OCI-LY1 (cell line): Measurements from ENCODE around the gene TRAT1.

Source experiments
- H2AFZ ChIP-seq: fragments of 200-600 bp; sonication (generic), shearing (Covaris generic); 2 replicates; pipeline ENCODE4 v1.6.0; 2014; ENCODE audit warnings: antibody characterized with exemption, mild to moderate bottlenecking, low read length
- H3F3A ChIP-seq: fragments of 200-600 bp; sonication (generic), shearing (Covaris generic); 2 replicates; pipeline ENCODE4 v1.6.0; 2014; ENCODE audit warnings: mild to moderate bottlenecking, antibody characterized with exemption, low read length, moderate library complexity; ENCODE audit not compliant: insufficient read depth
- H3K27ac ChIP-seq: fragments of 200-600 bp; sonication (generic); 2 replicates; pipeline ENCODE4 v1.5.1; 2014; ENCODE audit warnings: low read length, mixed run types, mild to moderate bottlenecking, low read depth; ENCODE audit not compliant: poor library complexity, severe bottlenecking
- H3K27me3 ChIP-seq: fragments of 200-600 bp; sonication (generic); 2 replicates; pipeline ENCODE4 v1.6.0; 2014; ENCODE audit warnings: antibody characterized with exemption, mild to moderate bottlenecking, low read length, moderate library complexity; ENCODE audit not compliant: insufficient read depth
- H3K36me3 ChIP-seq: fragments of 200-600 bp; sonication (generic); 2 replicates; pipeline ENCODE4 v1.6.1; 2014; ENCODE audit warnings: mild to moderate bottlenecking, antibody characterized with exemption, low read length, moderate library complexity, mixed read lengths; ENCODE audit not compliant: insufficient read depth
- H3K4me1 ChIP-seq: fragments of 200-600 bp; sonication (generic); 2 replicates; pipeline ENCODE4 v1.5.1; 2014; ENCODE audit warnings: mild to moderate bottlenecking, low read length, moderate library complexity; ENCODE audit not compliant: insufficient read depth, severe bottlenecking
- H3K4me2 ChIP-seq: fragments of 200-600 bp; sonication (generic), shearing (Covaris generic); 2 replicates; pipeline ENCODE4 v1.6.1; 2014; ENCODE audit warnings: low read length
- H3K4me3 ChIP-seq: fragments of 200-600 bp; sonication (generic); 2 replicates; pipeline ENCODE4 v1.5.1; 2014; ENCODE audit warnings: low read length, low read depth, mild to moderate bottlenecking, mixed read lengths; ENCODE audit not compliant: poor library complexity, severe bottlenecking
- H3K79me2 ChIP-seq: fragments of 200-600 bp; shearing (Covaris generic); 2 replicates; pipeline ENCODE4 v1.6.1; 2016; ENCODE audit warnings: mixed run types, low read length, mixed read lengths; ENCODE audit not compliant: insufficient read depth
- H3K9ac ChIP-seq: fragments of 200-600 bp; sonication (generic), shearing (Covaris generic); 2 replicates; pipeline ENCODE4 v1.6.1; 2014; ENCODE audit warnings: mild to moderate bottlenecking, low read length, mixed read lengths
- H3K9me2 ChIP-seq: fragments of 200-600 bp; sonication (generic), shearing (Covaris generic); 2 replicates; pipeline ENCODE4 v1.6.1; 2014; ENCODE audit warnings: low read depth, mild to moderate bottlenecking, low read length, mixed read lengths
- H3K9me3 ChIP-seq: fragments of 200-600 bp; shearing (Covaris generic); 2 replicates; pipeline ENCODE4 v1.6.1; 2014; ENCODE audit warnings: low read length, mixed read lengths
- H4K20me1 ChIP-seq: fragments of 200-600 bp; sonication (generic), shearing (Covaris generic); 2 replicates; pipeline ENCODE4 v1.6.0; 2016; ENCODE audit warnings: mild to moderate bottlenecking, low read length; ENCODE audit not compliant: insufficient read depth
- EZH2 ChIP-seq: fragments of 200-600 bp; sonication (generic), shearing (Covaris generic); IDR thresholded peaks from 2 replicates; pipeline ENCODE4 v1.8.0; 2017; ENCODE audit warnings: borderline replicate concordance, mixed run types, mild to moderate bottlenecking, antibody characterized with exemption, low read length, moderate library complexity, mixed read lengths
- TF ChIP-seq, protein P1 (sequence below): fragments of 200-600 bp; sonication (generic), shearing (Covaris generic); IDR thresholded peaks from 2 replicates; pipeline ENCODE4 v1.5.1; 2017; ENCODE audit warnings: mild to moderate bottlenecking, antibody characterized with exemption, low read length, moderate library complexity, mixed read lengths

TRAT1 gene

DNA sequence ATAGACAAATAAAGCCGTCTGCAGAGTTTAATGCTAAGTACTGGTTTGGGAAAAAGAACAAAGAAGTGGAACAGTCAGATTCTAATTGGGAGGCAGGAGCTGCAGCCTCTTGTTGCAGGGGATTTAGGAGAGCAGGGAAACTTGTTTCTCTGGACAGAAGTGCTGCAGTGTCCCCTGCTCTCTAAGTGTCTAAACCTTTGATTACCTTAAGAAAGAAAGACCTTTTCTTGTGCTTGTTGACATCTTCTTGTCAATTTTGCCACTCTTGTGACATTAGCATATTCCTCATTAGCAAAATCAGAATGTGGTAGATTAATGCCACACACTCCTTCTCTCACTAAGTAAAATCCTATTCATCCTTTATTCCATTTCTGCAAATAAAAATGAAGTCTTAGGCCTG is 38.8 kb downstream of the TRAT1 start:
- Histone ChIP-seq H3K4me2 (no peak overlapping the region), H3K79me2 (no peaks in the 10 kb centered on the region), H3F3A (no peaks in the 10 kb centered on the region), H4K20me1 (no peaks in the 10 kb centered on the region), H3K27ac (no peak overlapping the region), H3K4me1 (no peaks in the 10 kb centered on the region), H3K9me2 (no peaks in the 10 kb centered on the region), H3K36me3 (no peaks in the 10 kb centered on the region), H3K9me3 (no peaks in the 10 kb centered on the region), H3K27me3 (no peaks in the 10 kb centered on the region), H3K9ac (no peak overlapping the region), H3K4me3 (no peak overlapping the region), H2AFZ (no peak overlapping the region)
- TF ChIP-seq, protein P1, sequence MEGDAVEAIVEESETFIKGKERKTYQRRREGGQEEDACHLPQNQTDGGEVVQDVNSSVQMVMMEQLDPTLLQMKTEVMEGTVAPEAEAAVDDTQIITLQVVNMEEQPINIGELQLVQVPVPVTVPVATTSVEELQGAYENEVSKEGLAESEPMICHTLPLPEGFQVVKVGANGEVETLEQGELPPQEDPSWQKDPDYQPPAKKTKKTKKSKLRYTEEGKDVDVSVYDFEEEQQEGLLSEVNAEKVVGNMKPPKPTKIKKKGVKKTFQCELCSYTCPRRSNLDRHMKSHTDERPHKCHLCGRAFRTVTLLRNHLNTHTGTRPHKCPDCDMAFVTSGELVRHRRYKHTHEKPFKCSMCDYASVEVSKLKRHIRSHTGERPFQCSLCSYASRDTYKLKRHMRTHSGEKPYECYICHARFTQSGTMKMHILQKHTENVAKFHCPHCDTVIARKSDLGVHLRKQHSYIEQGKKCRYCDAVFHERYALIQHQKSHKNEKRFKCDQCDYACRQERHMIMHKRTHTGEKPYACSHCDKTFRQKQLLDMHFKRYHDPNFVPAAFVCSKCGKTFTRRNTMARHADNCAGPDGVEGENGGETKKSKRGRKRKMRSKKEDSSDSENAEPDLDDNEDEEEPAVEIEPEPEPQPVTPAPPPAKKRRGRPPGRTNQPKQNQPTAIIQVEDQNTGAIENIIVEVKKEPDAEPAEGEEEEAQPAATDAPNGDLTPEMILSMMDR: no peak
- no peak for TF ChIP-seq EZH2

DNA sequence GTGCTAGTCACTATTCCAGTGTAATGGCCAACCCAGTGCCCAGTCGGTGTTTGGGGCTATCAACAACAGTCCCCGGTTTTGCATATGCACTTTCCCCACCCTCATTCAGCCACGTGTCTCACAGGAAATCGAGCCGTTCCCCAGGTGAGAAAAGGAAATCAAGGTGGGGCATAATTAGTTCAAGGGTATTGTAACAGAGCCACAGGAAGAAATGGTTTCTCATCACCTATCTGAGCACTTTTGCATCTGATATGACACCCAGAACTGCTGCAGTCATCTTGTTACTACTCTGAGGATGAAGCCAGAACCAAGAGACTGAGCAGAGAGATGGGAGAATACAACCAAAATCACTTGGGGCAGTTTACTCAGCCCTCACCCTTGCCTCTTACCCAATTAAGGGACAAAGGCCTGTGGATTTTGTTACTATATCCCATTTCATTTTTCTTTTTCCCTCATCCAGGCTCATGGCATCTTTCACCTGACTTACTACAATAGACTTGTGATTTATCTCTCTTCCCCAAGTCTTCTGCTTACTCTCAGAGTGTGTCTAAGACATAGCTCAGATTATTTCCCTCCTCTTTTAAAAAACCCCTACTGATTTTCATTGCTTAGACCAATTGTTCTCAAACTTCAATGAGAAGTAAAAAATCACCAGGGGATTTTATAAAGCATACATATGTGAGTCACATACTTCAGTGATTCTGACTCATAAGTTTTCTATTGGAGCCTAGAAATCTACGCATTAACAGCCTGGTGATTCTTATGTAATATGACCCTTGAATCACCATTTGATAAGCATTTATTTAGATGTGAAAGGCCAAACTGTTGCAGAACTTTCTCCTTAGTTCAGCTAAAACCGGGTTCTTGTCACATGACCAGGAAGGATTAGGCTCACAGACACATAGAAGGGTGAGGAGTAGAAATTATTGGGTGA is 40.5 kb downstream of the TRAT1 start:
- Histone ChIP-seq H3K9ac (no peak overlapping the region), H3K79me2 (no peaks in the 10 kb centered on the region), H3K27me3 (no peaks in the 10 kb centered on the region), H3K4me3 (no peak overlapping the region), H3K27ac (no peak overlapping the region), H3K4me2 (no peak overlapping the region), H3K36me3 (no peaks in the 10 kb centered on the region), H3K4me1 (no peaks in the 10 kb centered on the region), H2AFZ (no peak overlapping the region; the same call in 1 of the 2 replicates), H3K9me3 (no peaks in the 10 kb centered on the region), H3F3A (no peaks in the 10 kb centered on the region), H3K9me2 (no peaks in the 10 kb centered on the region), H4K20me1 (no peaks in the 10 kb centered on the region)
- TF ChIP-seq EZH2: no peak
- TF ChIP-seq, protein P1: no peak

DNA sequence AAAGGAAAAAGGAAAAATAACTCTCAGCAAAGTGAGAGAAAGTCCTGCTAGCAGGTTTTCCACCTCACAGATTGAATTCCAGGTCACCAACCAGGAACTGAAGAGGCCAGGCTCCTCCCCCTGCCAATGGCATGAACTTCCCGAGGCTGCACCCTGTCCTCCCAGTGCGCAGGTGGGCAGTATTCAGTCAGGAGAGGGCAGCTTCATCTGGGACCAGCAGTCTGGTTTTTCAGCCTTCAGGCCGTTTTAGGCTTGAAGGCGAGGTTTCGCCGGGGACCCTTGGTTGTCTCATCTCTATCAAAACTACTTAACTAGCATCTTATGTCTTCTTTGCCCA is 41.2 kb downstream of the TRAT1 start:
- H3K9me2 ChIP-seq: no peaks in the 10 kb centered on the region
- no peaks in the 10 kb centered on the region for H3K36me3 ChIP-seq
- H4K20me1 ChIP-seq: no peaks in the 10 kb centered on the region
- no peak for TF ChIP-seq EZH2
- TF ChIP-seq, protein P1: no peak
- no peak overlapping the region for H3K27ac ChIP-seq
- H3K27me3 ChIP-seq: no peaks in the 10 kb centered on the region
- no peaks in the 10 kb centered on the region for H3K79me2 ChIP-seq
- H3K9me3 ChIP-seq: no peaks in the 10 kb centered on the region
- no peak overlapping the region for H3K4me3 ChIP-seq
- H2AFZ ChIP-seq: no peak overlapping the region
- H3K4me2 ChIP-seq: no peak overlapping the region
- H3K9ac ChIP-seq: no peak overlapping the region
- H3K4me1 ChIP-seq: no peaks in the 10 kb centered on the region
- no peaks in the 10 kb centered on the region for H3F3A ChIP-seq
